Erythroblast (primary cell): ENCODE measurements around the gene COMMD2.

Experiments used
- GATA1 ChIP-seq: IDR thresholded peaks from 2 replicates; pipeline ENCODE4 v1.6.1; 2011; ENCODE audit warnings: low read depth, mild to moderate bottlenecking, control low read depth, low read length, moderate library complexity
- POLR2A ChIP-seq: IDR thresholded peaks from 2 replicates; pipeline ENCODE4 v1.6.1; 2011; ENCODE audit warnings: mild to moderate bottlenecking, low read length

DNA sequence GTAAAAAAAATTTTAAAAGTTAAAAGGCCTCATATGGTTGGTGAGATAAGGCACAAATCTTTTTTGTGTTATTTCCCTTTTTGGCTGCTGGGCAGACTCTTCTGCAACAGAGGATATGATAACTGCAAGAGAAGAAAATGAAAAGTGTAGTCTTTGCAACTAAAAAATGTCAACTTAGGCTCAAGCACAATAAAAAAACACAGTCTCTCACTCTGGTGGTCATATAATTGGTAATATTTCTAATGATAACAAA, 15.4 kb downstream of the COMMD2 start:
- TF ChIP-seq POLR2A (no peak), GATA1 (no peak)
